Esophagus (tissue), 2 donors: ENCODE results near the gene ATXN7L2. TPM values are rescaled to one million over a fixed set of nuclear protein-coding genes. Genes with fewer than 3 reads are reported as not detected.

Experiments
- H3K27ac ChIP-seq, 2 donors: one replicate each; pipeline ENCODE4 v1.5.1; 2013; ENCODE audit warnings: low read depth in 2 of 2, mild to moderate bottlenecking in 2 of 2, inconsistent platforms in 1 of 2, low read length in 1 of 2, moderate library complexity in 1 of 2
- H3K27me3 ChIP-seq, 2 donors: one replicate each; pipeline ENCODE4 v1.6.1; 2013; ENCODE audit warnings: low read length in 2 of 2, control low read depth in 1 of 2, mild to moderate bottlenecking in 1 of 2; ENCODE audit not compliant: insufficient read depth in 2 of 2, control insufficient read depth in 1 of 2
- H3K36me3 ChIP-seq, 2 donors: one replicate each; pipeline ENCODE4 v1.6.1; 2013; ENCODE audit warnings: low read length in 1 of 2; ENCODE audit not compliant: control insufficient read depth in 2 of 2, insufficient read depth in 2 of 2
- H3K4me1 ChIP-seq, 2 donors: one replicate each; pipeline ENCODE4 v1.6.1; 2013; ENCODE audit warnings: low read length in 1 of 2; ENCODE audit not compliant: control insufficient read depth in 2 of 2, insufficient read depth in 2 of 2
- H3K4me3 ChIP-seq, 2 donors: one replicate each; pipeline ENCODE4 v1.5.1; 2013; ENCODE audit warnings: low read length in 2 of 2, mild to moderate bottlenecking in 2 of 2, low read depth in 1 of 2, moderate library complexity in 1 of 2
- H3K9me3 ChIP-seq, 2 donors: one replicate each; pipeline ENCODE4 v1.6.1; 2013; ENCODE audit warnings: mild to moderate bottlenecking in 2 of 2, low read depth in 1 of 2, low read length in 1 of 2, moderate library complexity in 1 of 2; ENCODE audit not compliant: control insufficient read depth in 2 of 2, insufficient read depth in 1 of 2
- WGBS, 2 donors: extraction: QIAGEN DNeasy Blood & Tissue Kit; methylation state at CpG; one replicate each; pipeline ENCODE4 v1.1.7; 2013; 5-methylcytosine and 5-hydroxymethylcytosine counted together
- polyA plus RNA-seq, 2 donors: library from polyadenylated mRNA; stranded (reverse); fragments of 200-250 nt; gene quantifications; one replicate each; pipeline ENCODE4 v1.2.3, GENCODE V29; 2013
- donor health status: healthy with polysubstance abuse.
- donor health status: Bipolar disorder and iron deficiency.

The ATXN7L2 gene
- polyA plus RNA-seq, 2 donors, result 3.6 to 6.4 TPM

DNA sequence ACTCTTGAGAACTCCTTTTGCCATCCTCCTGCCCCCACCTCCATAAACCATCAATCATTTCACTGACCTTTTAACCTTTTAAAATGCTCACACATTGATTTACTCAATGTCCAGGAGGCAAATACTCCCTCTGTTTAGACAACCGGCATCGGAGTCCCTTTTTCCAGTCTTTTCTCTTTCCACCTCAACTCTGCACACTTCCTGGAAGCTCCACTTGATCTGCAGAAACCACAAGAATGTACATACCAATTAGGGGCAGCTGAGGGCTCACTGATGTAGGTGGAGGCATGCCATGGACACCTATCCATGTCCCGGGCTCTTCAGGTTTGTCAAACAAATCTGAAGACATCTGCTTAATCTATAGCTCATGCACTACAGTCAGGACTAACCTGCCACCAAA is 31.1 kb downstream of the ATXN7L2 start:
- Histone ChIP-seq H3K4me1 (peaks cover 0 to 5% of the 10 kb centered on the region in 2 donors), H3K36me3 (no peaks in the 10 kb centered on the region), H3K4me3 (no peak overlapping the region), H3K9me3 (no peaks in the 10 kb centered on the region), H3K27ac (no peak overlapping the region), H3K27me3 (no peaks in the 10 kb centered on the region)
- WGBS, 2 donors, result 63 to 65% methylated on average over 3 of the region's 3 CpGs

DNA sequence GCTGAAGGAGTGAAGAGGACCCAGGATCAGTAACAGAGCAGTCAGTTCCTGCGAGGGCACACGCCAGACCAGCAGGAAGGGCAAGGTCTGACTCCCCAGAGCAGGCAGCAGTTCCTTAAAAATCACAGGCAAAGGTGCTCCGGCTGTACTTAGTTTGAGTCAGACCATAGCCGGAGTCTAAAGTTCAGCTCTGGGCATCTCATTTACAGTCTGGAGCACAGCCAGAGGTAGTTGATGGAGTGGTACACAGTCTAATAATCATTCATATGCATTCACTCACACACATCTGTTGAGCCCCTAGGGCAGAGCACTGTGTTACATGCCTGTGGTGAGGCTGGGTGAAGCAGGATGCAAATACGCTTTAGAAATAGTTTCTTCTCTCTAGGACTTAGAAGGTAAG is 33.2 kb downstream of the ATXN7L2 start:
- WGBS, 2 donors, result 73 to 86% methylated on average over 5 of the region's 5 CpGs
- Histone ChIP-seq H3K4me1 (no peaks in the 10 kb centered on the region), H3K9me3 (no peaks in the 10 kb centered on the region), H3K27me3 (no peaks in the 10 kb centered on the region), H3K36me3 (no peaks in the 10 kb centered on the region), H3K27ac (no peak overlapping the region), H3K4me3 (no peak overlapping the region)

GRCh38 chr1:109517337-109517736 is 33.6 kb downstream of the ATXN7L2 start:
- H3K9me3 ChIP-seq, result no peaks in the 10 kb centered on the region
- H3K36me3 ChIP-seq, result no peaks in the 10 kb centered on the region
- H3K27me3 ChIP-seq, result no peaks in the 10 kb centered on the region
- no peaks in the 10 kb centered on the region for H3K4me1 ChIP-seq
- H3K4me3 ChIP-seq, result no peak overlapping the region
- 82 to 85% methylated on average over 5 of the region's 5 CpGs for WGBS, 2 donors
- no peak overlapping the region for H3K27ac ChIP-seq

DNA sequence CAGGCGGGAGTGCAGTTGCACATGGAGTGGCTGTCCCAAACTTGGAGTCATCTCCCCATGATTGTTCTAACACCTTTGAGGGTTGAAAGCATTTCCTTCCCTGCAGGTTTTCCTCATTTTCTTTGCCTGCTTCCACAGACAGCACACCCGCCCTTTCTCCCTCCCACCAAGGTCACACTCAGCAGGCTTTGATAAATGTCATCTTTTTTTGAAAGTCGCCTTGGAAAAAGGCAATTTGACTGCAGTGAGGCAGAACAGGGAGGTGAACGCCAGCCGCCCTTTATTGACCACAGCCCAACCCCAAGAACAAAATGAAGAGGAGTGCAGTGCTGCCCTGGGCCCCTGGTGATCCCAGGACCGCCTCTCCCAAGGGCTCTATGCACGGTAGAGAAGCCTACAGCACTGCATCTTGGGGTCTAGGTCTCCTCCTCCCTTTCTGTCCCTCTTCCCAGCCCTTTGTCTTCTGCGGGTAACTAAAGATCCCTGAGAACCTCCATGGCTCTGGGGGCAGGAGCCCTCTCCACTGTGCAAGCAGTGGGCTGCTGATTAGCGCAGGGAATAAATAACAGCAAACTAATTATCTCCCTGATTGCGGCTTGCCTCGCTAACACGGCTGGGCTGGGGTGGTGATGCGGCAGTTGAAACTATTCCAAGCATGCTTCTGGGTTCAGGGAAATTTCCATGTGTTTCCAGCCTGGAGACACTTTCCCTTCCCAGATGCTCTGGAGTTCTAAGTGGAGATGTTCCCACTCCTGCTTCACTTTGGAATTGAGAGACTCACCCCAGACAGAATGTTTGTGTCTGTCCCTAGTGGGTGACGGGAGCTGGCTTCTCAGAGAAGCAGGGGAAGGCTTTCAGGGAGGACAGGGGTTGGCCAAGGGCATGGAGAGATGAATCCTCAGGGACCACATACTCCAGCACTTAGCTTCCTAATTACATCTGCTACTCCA is 37.6 kb downstream of the ATXN7L2 start:
- WGBS, 2 donors, result 69 to 73% methylated on average over 14 of the region's 14 CpGs
- no peak overlapping the region for H3K27ac ChIP-seq

DNA sequence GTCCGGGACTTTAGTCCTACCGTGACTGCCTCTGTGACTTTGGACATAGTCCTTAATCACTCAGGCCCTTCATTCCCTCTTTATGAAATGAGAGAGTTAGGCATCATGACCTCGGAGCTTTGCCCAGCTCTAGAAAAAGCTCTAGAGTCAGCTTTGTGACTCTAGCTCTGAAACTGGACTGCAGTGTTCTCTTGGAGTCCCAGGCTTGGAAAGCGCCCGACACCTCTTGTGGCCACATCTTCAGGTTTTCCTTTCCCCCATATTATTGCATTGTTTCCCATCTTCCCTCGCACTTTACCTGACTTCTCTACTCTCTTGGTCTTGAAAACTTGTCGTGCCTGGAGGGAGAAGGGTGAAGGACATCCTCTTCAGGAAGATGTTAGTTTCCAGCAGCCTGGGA is 38.3 kb downstream of the ATXN7L2 start:
- 85 to 87% methylated on average over 7 of the region's 7 CpGs for WGBS, 2 donors
- H3K27me3 ChIP-seq, result no peaks in the 10 kb centered on the region
- H3K36me3 ChIP-seq, result no peaks in the 10 kb centered on the region
- H3K4me1 ChIP-seq, result no peaks in the 10 kb centered on the region
- H3K9me3 ChIP-seq, result no peaks in the 10 kb centered on the region
- H3K27ac ChIP-seq, result no peak overlapping the region
- H3K4me3 ChIP-seq, result no peak overlapping the region

More for the DNA sequence above, 37.6 kb downstream of the ATXN7L2 start:
- Histone ChIP-seq H3K9me3 (no peaks in the 10 kb centered on the region), H3K4me3 (no peak overlapping the region), H3K36me3 (no peaks in the 10 kb centered on the region), H3K4me1 (no peaks in the 10 kb centered on the region), H3K27me3 (no peaks in the 10 kb centered on the region)

- Histone ChIP-seq H3K27ac (no peak overlapping the region), H3K4me3 (no peak overlapping the region), H3K9me3 (no peaks in the 10 kb centered on the region), H3K4me1 (no peaks in the 10 kb centered on the region), H3K27me3 (no peaks in the 10 kb centered on the region), H3K36me3 (no peaks in the 10 kb centered on the region)
- 81 to 85% methylated on average over 2 of the region's 2 CpGs for WGBS, 2 donors
These were observed 40.0 kb downstream of the ATXN7L2 start for GRCh38 chr1:109523706-109524105.

DNA sequence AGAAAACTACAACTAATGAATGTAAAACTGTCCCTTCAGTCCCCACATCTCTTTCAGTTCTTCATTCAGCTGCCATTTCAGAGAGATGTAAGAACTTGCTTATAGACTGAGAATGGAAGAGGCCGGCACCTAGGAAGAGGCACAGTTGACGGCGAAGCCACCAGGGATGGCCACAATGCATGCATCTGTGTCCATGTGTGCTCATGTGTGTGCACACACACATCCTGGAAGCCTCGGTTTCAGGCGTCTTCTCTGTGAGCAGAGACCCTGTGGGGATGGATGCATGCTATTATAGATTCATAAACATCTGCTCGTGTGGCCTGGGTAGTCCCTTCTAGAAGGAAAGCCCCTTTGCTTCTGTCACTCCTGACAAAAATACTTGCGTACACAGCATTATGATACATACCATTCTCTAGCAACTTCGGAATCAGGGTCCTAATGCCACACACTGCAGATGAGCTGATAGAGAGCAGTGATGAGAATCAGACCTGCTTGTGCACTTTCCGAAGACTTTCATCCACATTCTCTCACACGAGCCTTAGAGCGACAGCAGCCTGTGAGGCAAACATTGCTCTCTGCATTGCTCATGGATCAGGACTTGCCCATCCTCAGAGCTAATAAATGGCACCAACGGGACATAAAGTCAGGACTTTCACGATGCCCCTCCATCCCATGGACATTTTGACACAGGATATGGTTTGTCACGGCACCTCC is 43.5 kb downstream of the ATXN7L2 start:
- no peaks in the 10 kb centered on the region for H3K27me3 ChIP-seq
- no peak overlapping the region for H3K27ac ChIP-seq
- 77 to 80% methylated on average over 14 of the region's 14 CpGs for WGBS, 2 donors
- no peaks in the 10 kb centered on the region for H3K36me3 ChIP-seq
- peaks cover 0 to 3% of the 10 kb centered on the region in 2 donors for H3K4me1 ChIP-seq
- no peak overlapping the region for H3K4me3 ChIP-seq
- H3K9me3 ChIP-seq, result no peaks in the 10 kb centered on the region

- H3K4me3 ChIP-seq, result no peak overlapping the region
- H3K27me3 ChIP-seq, result no peaks in the 10 kb centered on the region
- 83 to 86% methylated on average over 9 of the region's 9 CpGs for WGBS, 2 donors
- no peaks in the 10 kb centered on the region for H3K9me3 ChIP-seq
- H3K27ac ChIP-seq, result no peak overlapping the region
- H3K4me1 ChIP-seq, result peaks cover 0 to 5% of the 10 kb centered on the region in 2 donors
- H3K36me3 ChIP-seq, result no peaks in the 10 kb centered on the region
These were observed 44.4 kb downstream of the ATXN7L2 start for GRCh38 chr1:109527846-109528695.

- no peaks in the 10 kb centered on the region for H3K36me3 ChIP-seq
- H3K27ac ChIP-seq, result no peak overlapping the region
- 91 to 96% methylated on average over 3 of the region's 3 CpGs for WGBS, 2 donors
- H3K4me1 ChIP-seq, result peaks cover 0 to 5% of the 10 kb centered on the region in 2 donors
- no peaks in the 10 kb centered on the region for H3K27me3 ChIP-seq
- no peaks in the 10 kb centered on the region for H3K9me3 ChIP-seq
- no peak overlapping the region for H3K4me3 ChIP-seq
These were observed 45.0 kb downstream of the ATXN7L2 start for GRCh38 chr1:109528712-109529111.
